NCI-H1092 (cell line): ENCODE measurements around the gene GALNT13.

Experiments used
- DNase-seq: peaks from one replicate; lab custom pipeline; 2025; lab: John Stamatoyannopoulos, UW

GALNT13 gene

DNA sequence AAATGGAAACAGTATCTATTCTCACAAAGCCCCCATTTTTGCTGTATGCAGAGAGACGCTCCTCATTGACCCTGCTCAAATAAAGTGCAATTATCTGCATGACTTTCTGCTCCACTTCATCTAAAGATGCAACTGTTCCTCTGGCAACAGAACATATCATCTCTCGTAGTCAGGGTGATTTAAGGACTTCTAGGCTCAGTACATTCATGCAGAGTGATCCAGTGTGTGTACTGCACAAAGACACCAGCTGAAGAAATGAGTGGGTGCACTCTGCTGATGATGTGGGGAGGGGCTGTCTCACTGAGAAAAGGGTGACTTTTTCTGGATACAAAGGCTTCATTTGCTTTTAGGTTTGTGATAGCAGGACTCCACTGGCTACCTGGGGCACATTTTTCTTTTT is 355.2 kb downstream of the GALNT13 start:
- DNase-seq: no peak

DNA sequence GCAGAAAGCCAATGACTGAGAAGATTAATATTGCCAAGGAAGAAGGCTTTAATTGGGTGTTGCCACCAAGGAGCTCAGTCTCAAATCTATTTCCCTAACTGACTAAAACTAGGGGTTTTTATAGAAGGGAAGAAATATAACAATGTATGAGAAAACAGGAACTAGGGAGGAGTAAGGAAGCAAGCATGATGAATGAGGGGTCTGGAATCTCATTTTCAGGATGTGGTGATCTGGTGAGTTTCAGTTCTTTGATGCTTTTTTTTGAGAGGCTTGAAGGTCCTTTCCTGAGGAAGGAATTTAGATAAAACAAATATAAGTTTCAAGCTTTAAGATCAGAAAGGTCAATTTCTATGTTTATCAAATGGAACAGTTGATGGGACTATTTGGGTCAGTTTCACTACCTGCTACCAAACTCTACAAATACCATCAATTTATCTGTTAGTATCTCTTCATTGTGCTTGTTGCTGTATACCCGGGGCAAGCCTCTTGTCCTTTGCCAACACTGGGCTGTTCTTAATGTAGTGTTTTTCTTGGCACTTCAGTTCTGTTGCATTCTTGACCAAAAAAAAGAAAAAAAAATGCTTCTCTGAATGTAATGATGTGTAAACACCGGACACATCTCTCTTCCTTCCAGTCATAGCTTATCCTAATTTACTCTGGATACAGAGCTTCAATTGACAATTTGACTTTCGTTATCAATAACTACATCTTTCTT is 357.0 kb downstream of the GALNT13 start:
- no peak for DNase-seq

DNA sequence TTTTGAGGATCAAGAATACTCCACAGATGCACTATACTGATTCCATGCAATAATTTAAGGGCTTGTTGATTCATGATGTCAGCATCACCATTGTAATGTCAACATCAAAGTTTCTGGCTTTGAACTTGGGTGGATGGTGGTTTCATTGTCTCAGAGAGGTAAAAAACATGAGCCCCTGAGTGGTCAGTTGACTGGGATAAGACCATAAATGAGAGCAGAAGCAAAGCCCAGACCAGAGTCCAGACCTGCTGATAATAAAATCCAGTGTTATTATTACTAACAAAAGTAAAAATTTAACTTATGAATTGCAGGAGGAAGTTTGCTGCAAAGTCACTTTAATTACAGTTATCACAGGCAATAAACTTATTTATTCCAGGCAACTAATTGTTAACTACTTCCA is 358.2 kb downstream of the GALNT13 start:
- DNase-seq: no peak

DNA sequence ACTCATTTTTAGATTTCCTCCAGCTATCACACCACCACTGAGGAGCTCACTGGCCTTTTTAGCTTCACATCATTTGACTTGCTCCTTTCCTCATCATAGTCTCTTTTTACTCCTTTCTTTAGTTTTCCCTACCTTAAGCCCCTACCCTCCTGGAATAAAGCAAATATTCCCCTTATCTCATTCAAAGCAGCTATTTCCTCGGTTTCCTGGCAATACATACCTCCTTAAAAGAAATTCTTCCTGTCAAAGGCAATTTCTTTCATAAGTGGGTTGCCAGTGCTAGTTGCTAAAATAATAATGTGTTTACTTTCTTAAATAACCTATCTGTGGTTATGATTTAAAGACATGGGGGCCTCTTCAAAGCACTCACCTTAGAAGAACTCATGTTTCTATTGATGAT is 359.3 kb downstream of the GALNT13 start:
- no peak for DNase-seq

- DNase-seq: no peak
Measured at GRCh38 chr2:154233231-154233630, 361.5 kb downstream of the GALNT13 start.

GRCh38 chr2:154238252-154238651 is 366.5 kb downstream of the GALNT13 start:
- DNase-seq: no peak

- no peak for DNase-seq
Measured at GRCh38 chr2:154240316-154240715, 368.6 kb downstream of the GALNT13 start.

GRCh38 chr2:154240921-154241379 is 369.2 kb downstream of the GALNT13 start:
- no peak for DNase-seq

DNA sequence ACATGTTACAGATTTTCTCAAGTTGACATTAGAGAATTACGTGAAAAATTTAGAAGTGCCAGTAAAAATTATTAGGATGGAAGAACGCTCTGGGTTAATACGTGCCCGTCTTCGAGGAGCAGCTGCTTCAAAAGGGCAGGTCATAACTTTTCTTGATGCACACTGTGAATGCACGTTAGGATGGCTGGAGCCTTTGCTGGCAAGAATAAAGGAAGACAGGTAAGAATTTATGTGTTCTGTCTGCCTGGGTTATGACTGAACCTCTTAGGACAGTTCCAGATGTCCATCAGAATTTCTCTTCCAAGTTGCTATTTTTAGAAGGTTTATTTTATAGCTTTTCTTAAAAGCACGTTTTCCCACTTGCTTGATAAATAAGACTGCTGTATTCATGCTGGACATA is 371.0 kb downstream of the GALNT13 start:
- DNase-seq: no peak

DNA sequence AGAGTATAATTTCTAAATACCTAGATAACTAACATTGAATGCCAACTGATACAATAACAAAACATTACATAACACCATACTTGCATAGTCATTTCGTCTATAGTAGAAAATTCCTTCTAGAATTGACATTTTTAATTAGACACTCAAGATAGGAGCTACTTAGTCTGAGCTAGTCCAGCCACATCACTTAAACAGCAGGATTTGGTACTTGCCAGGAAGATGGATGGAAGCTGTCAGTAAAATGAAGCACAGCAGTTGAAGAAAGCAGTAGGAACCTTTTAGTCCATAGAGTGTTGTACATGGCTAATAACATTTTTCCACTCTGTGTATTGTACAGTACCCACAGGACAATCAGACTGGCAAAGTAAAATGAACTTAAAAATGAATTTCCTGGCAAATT is 372.0 kb downstream of the GALNT13 start:
- no peak for DNase-seq

DNA sequence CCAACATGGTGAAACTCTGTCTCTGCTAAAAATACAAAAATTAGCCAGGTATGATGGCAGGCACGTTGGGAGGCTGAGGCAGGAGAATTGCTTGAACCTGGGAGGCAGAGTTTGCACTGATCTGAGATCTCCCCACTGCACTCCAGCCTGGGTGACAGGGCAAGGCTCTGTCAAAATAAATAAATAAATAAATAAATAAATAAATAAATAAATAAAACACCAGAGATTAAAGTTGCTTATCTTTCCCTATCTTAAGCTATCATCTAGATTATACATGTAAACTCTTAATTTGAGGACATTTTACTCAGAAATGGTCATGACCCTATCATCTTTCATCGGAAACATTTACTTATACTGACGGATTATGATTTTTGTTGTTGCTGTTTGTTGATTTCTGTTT is 373.2 kb downstream of the GALNT13 start:
- no peak for DNase-seq

- no peak for DNase-seq
Measured at GRCh38 chr2:154247503-154247902, 375.8 kb downstream of the GALNT13 start.

- DNase-seq: no peak
Measured at GRCh38 chr2:154256136-154256535, 384.4 kb downstream of the GALNT13 start.

GRCh38 chr2:154259030-154259429 is 387.3 kb downstream of the GALNT13 start:
- DNase-seq: no peak

GRCh38 chr2:154261473-154262027 is 389.8 kb downstream of the GALNT13 start:
- no peak for DNase-seq

GRCh38 chr2:154263206-154263605 is 391.5 kb downstream of the GALNT13 start:
- no peak for DNase-seq

DNA sequence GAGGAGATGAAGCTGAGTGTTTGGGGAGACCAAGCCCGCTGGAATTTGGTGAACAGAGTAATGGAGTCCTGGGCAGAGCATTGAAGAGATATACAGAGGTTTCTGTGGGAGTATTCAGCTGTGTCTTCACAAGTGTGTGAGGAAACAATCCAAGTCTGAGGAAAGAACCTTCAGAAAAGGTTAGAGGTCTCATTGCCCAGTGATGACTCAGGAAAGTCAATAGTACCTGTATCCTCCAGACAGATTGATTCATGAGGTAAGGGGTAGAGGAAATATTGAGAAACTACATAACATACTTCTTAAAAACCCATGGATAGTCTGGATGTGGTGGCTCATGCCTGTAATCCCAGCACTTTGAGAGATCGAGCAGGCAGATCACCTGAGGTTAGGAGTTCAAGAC is 392.3 kb downstream of the GALNT13 start:
- no peak for DNase-seq

GRCh38 chr2:154267983-154268382 is 396.3 kb downstream of the GALNT13 start:
- DNase-seq: no peak

- no peak for DNase-seq
Measured at GRCh38 chr2:154280543-154280942, 408.8 kb downstream of the GALNT13 start.

GRCh38 chr2:154289870-154290269 is 418.1 kb downstream of the GALNT13 start:
- DNase-seq: no peak

- no peak for DNase-seq
Measured at GRCh38 chr2:154291511-154291910, 419.8 kb downstream of the GALNT13 start.

GRCh38 chr2:154291927-154292326 is 420.2 kb downstream of the GALNT13 start:
- DNase-seq: no peak

- no peak for DNase-seq
Measured at GRCh38 chr2:154293864-154294263, 422.1 kb downstream of the GALNT13 start.
